ENCODE data around the gene KCTD2.

The KCTD2 gene

DNA sequence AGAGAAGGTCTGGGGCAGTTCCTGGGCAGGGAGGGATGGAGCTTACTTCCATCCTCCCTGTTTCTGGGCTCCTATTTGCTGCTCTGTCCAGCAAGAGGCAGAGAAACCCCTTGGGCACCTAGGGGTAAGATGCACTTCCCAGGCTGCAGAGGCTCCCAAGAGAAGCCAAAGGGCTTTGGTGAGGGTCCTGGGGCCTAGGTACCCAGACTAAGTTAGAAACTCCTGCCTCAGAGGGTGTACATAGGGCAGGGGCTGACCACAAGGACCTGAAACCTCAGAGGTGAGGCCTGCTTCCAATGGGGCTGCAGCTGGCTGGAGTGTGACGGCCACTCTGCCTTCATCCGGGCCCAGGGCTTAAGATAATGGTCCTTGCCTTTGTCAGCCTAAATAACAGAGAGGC is 61.2 kb downstream of the KCTD2 start:
- TF ChIP-seq CTCF (IDR thresholded peaks at IDR 0.05; ENCODE audit: low read depth, low read length), result no peak
- no peak overlapping the region for H3K4me3 ChIP-seq (ENCODE audit: low read depth, low read length)

DNA sequence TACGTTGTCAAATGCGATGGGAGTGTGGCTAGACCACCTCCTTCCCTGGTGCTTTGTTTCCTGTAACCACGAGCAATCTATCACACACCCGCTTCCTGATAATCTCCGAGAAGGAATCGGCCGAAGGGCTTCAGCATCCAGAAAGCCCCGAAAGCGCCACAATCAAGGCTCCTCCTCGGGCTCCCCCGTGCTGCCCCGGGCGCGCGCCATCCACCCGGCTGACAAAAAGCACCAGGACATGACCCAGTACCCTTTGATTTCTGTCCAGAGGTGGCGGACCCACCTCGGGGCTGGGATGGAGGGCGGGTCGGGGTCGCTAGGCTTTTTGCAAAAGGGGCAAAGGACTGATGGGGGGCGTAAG is 62.0 kb downstream of the KCTD2 start:
- peak overlapping the region; percentile 79 for H3K4me3 ChIP-seq (ENCODE audit: low read depth, low read length)
- no peak for TF ChIP-seq CTCF (IDR thresholded peaks at IDR 0.05; ENCODE audit: low read depth, low read length)

DNA sequence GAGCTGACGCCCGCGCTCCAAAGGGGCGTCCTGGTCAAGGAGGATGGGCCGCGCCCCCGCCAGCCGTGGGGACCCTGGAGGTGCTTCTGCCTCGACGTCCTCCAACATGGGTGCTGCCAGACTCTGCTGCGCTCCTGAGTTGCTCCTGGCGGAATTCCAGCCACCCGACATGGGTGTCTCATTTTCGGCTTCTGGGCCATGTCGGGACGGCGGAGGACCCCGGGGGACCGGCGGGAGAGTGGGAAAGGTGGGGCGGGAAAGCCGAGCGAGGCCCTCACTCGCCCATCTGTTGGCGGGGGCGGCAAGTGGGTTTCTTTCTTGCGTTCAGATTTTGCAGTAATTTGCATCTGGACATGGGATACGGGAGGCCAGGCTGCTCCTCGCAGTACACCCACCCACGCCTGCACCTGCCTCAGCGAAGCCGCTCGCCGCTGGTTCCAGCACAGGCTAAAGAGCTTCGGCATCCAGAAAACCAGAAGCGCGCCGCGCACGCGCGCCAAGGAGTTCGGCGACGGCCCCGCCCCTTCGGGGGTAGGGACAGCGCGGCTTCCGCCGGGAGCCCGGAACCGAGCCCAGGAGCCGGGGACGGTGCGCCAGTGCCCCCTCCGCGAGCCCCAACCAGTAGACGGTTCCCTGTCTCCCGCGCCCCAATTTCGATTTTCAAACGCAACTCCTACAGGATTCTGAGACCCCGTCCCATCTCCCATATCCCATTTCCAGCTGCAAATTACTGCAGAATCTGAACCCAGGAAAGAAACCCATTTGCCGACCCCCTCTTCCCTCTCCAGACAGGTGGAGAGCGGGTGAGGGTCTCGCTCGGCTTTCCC is 62.6 kb downstream of the KCTD2 start, which contains the start of gene ARMC7:
Gene ARMC7, plus strand, starts transcription at position 563 of the 827 bp plus-strand sequence. CDS start 320 bp downstream, outside the sequence.
- no peak for TF ChIP-seq CTCF (IDR thresholded peaks at IDR 0.05; ENCODE audit: low read depth, low read length)
- peak within 1 kb of the TSS; percentile 79 for H3K4me3 ChIP-seq (ENCODE audit: low read depth, low read length)

DNA sequence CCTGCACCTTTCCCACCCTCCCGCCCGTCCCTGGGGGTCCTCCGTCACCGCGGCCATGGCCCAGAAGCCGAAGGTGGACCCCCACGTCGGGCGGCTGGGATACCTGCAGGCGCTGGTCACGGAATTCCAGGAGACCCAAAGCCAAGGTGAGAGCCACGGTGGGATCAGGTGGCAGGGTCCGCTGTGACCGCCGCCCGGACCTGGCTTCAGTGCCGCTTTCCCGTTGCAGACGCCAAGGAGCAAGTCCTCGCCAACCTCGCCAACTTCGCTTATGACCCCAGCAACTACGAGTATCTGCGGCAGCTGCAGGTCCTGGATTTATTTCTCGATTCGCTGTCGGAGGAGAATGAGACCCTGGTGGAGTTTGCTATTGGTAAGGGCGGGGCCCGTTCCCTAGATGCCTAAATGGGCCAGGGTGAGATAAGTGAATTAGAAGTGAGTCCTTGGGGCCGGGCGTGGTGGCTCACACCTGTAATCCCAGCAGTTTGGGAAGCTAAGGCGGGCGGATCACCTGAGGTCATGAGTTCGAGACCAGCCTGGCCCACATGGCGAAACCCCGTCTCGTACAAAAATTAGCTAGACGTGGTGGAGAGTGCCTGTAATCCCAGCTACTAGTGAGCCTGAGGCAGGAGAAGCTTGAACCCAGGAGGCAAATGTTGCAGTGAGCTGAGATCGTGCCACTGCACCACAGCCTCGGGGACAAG is 63.4 kb downstream of the KCTD2 start:
- H3K4me3 ChIP-seq (ENCODE audit: low read depth, low read length), result peak overlapping the region; percentile 79
- TF ChIP-seq CTCF (IDR thresholded peaks at IDR 0.05; ENCODE audit: low read depth, low read length), result no peak

GRCh38 chr17:75111777-75112335 is 64.8 kb downstream of the KCTD2 start:
- TF ChIP-seq CTCF (IDR thresholded peaks at IDR 0.05; ENCODE audit: low read depth, low read length), result no peak
- no peak overlapping the region for H3K4me3 ChIP-seq (ENCODE audit: low read depth, low read length)

- H3K4me3 ChIP-seq (ENCODE audit: low read depth, low read length), result peak overlapping the region; percentile 47
- TF ChIP-seq CTCF (IDR thresholded peaks at IDR 0.05; ENCODE audit: low read depth, low read length), result peak; percentile 84
Observed at GRCh38 chr17:75113798-75114551, 67.0 kb downstream of the KCTD2 start.

Data from WI38 (cell line).